Measurements from ENCODE around the gene DTD1. TPM values are rescaled to one million over a fixed set of nuclear protein-coding genes. Genes with fewer than 3 reads are reported as not detected.

DTD1 gene
- total RNA-seq, 2 experiments from 2014 or later: 27.6 to 43.0 TPM

DNA sequence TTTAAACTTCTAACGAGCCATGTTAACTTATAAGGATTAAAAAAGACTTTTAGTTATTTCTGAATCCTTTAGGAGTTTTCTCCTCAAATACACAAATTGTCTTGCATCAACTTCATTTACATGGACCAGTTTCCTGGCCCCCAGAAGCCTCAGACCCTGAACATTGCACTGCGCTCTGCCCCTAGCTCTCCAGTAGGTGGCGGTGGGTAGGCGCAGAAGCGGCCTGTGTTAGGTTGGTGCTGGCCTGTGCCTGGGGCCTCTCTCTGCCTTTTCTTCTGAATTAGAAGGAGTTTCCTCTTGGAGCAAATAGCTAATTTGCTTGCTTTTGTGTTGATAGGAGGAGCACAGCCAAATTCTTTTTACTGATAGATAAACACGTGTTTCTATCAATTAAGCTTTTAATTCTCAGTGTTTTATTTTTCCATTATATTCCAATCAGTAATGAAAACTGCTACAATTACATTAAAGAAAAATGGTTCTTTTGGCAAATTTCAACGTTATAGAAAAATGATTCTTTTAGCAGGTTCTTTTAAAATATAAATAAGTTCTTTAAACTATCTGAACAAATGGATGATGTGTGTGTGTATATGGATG is 44.4 kb downstream of the DTD1 start:
- POLR2A ChIA-PET: no interaction called here
- TF ChIP-seq, protein P1, sequence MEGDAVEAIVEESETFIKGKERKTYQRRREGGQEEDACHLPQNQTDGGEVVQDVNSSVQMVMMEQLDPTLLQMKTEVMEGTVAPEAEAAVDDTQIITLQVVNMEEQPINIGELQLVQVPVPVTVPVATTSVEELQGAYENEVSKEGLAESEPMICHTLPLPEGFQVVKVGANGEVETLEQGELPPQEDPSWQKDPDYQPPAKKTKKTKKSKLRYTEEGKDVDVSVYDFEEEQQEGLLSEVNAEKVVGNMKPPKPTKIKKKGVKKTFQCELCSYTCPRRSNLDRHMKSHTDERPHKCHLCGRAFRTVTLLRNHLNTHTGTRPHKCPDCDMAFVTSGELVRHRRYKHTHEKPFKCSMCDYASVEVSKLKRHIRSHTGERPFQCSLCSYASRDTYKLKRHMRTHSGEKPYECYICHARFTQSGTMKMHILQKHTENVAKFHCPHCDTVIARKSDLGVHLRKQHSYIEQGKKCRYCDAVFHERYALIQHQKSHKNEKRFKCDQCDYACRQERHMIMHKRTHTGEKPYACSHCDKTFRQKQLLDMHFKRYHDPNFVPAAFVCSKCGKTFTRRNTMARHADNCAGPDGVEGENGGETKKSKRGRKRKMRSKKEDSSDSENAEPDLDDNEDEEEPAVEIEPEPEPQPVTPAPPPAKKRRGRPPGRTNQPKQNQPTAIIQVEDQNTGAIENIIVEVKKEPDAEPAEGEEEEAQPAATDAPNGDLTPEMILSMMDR (conservative IDR thresholded peaks at IDR 0.05; ENCODE audit: low read length): peak; percentile 98
- no peak for TF ChIP-seq EZH2phosphoT487 (IDR thresholded peaks at IDR 0.05; ENCODE audit: borderline replicate concordance, low read depth, low read length)
- H3K36me3 ChIP-seq (ENCODE audit: insufficient read depth, low read length): no peaks in the 10 kb centered on the region
- CTCF ChIA-PET (ENCODE audit: unreplicated experiment): interaction anchor here (0.5 kb wide), 1 partner anchor 343 kb away, joined by 3 read pairs; no protein-coding TSS in a partner anchor
- peak; percentile 71 for DNase-seq (ENCODE audit: low spot score)
- H3K9me2 ChIP-seq (ENCODE audit: insufficient read depth, low read length): no peaks in the 10 kb centered on the region
- no TSS peak for BruUV-seq (replicated peaks)
- intact Hi-C loops (cut with micrococcal nuclease; ENCODE audit: unreplicated experiment): loop anchor here (1.0 to 10.0 kb wide), 4 partner anchors 160 to 1033 kb away; no protein-coding TSS in a partner anchor
- no peak overlapping the region for H2AFZ ChIP-seq (ENCODE audit: low read length)
- no peaks in the 10 kb centered on the region for H3K4me1 ChIP-seq (ENCODE audit: insufficient read depth, low read length, poor library complexity, severe bottlenecking)
- H3K27ac ChIP-seq (ENCODE audit: low read depth, low read length, poor library complexity, severe bottlenecking): no peak overlapping the region
- H4K20me1 ChIP-seq (ENCODE audit: insufficient read depth, low read length): no peaks in the 10 kb centered on the region
- H3K4me3 ChIP-seq (ENCODE audit: low read depth, low read length, poor library complexity, severe bottlenecking): no peak overlapping the region
- no peaks in the 10 kb centered on the region for H3K9me3 ChIP-seq (ENCODE audit: low read length)
- no peaks in the 10 kb centered on the region for H3K79me2 ChIP-seq (ENCODE audit: insufficient read depth, low read depth, low read length)
- no peak overlapping the region for H3K4me2 ChIP-seq (ENCODE audit: low read length)

DNA sequence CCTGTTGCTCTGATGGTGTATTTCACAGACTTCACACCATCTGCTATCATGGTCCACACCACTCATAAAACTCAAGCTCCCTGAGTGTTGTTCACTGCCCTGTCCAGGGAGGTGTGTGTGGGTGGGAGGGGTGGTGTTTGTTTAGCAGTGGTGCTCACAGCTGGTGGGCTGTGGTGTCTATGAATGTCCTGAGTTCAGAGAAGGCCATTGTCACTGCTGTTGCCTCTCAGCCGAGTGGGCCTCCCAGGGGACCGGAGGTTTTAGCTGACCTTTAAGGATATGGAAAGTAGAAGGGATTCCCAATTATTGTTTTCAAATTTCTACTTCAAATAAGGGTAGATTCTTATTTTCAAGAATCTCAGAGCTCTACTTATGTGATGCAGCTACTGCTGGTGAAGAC is 45.6 kb downstream of the DTD1 start:
- no peak overlapping the region for H2AFZ ChIP-seq (ENCODE audit: low read length)
- ChIA-PET CTCF (ENCODE audit: unreplicated experiment) (no interaction called here), POLR2A (interaction anchor here (1.1 kb wide), 1 partner anchor 268 kb away, joined by 5 read pairs; no protein-coding TSS in a partner anchor)
- BruUV-seq (replicated peaks): no TSS peak
- H3K36me3 ChIP-seq (ENCODE audit: insufficient read depth, low read length): no peaks in the 10 kb centered on the region
- DNase-seq (ENCODE audit: low spot score): no peak
- no peak overlapping the region for H3K4me3 ChIP-seq (ENCODE audit: low read depth, low read length, poor library complexity, severe bottlenecking)
- intact Hi-C loops (cut with micrococcal nuclease; ENCODE audit: unreplicated experiment): loop anchor here (5.0 to 10.0 kb wide), 3 partner anchors 159 to 1031 kb away; no protein-coding TSS in a partner anchor
- TF ChIP-seq EZH2phosphoT487 (IDR thresholded peaks at IDR 0.05; ENCODE audit: borderline replicate concordance, low read depth, low read length): no peak
- TF ChIP-seq, protein P1 (conservative IDR thresholded peaks at IDR 0.05; ENCODE audit: low read length): no peak
- H3K27ac ChIP-seq (ENCODE audit: low read depth, low read length, poor library complexity, severe bottlenecking): no peak overlapping the region
- no peaks in the 10 kb centered on the region for H3K9me2 ChIP-seq (ENCODE audit: insufficient read depth, low read length)
- H3K4me2 ChIP-seq (ENCODE audit: low read length): no peak overlapping the region
- H4K20me1 ChIP-seq (ENCODE audit: insufficient read depth, low read length): no peaks in the 10 kb centered on the region
- no peaks in the 10 kb centered on the region for H3K79me2 ChIP-seq (ENCODE audit: insufficient read depth, low read depth, low read length)
- no peaks in the 10 kb centered on the region for H3K9me3 ChIP-seq (ENCODE audit: low read length)
- no peaks in the 10 kb centered on the region for H3K4me1 ChIP-seq (ENCODE audit: insufficient read depth, low read length, poor library complexity, severe bottlenecking)

DNA sequence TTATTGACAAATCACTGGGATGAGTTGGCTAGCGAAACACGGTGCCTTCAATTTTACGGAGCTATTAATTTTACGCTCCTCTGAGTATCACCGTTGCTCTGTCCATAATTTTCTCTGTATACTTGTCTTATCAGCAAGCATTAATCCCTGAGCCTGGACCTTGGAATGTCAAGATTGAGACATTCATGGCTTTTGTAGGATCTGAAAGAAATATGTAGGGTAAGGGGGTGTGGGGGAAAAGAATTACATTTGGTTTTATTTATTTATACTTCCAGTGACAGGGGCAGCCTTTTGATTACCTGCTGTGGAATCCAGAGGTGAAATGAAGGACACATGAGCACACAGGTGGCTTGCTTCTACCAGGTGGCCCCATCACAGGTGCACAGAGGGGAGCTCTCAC is 46.6 kb downstream of the DTD1 start:
- CTCF ChIA-PET (ENCODE audit: unreplicated experiment): no interaction called here
- H2AFZ ChIP-seq (ENCODE audit: low read length): no peak overlapping the region
- H3K36me3 ChIP-seq (ENCODE audit: insufficient read depth, low read length): no peaks in the 10 kb centered on the region
- H3K4me2 ChIP-seq (ENCODE audit: low read length): no peak overlapping the region
- H3K9me2 ChIP-seq (ENCODE audit: insufficient read depth, low read length): no peaks in the 10 kb centered on the region
- intact Hi-C loops (cut with micrococcal nuclease; ENCODE audit: unreplicated experiment): loop anchor here (5.0 to 10.0 kb wide), 3 partner anchors 158 to 1030 kb away; no protein-coding TSS in a partner anchor
- H3K4me3 ChIP-seq (ENCODE audit: low read depth, low read length, poor library complexity, severe bottlenecking): no peak overlapping the region
- H3K79me2 ChIP-seq (ENCODE audit: insufficient read depth, low read depth, low read length): no peaks in the 10 kb centered on the region
- no peaks in the 10 kb centered on the region for H4K20me1 ChIP-seq (ENCODE audit: insufficient read depth, low read length)
- no peaks in the 10 kb centered on the region for H3K9me3 ChIP-seq (ENCODE audit: low read length)
- POLR2A ChIA-PET: interaction anchor here (1.1 kb wide), 1 partner anchor 267 kb away, joined by 5 read pairs; no protein-coding TSS in a partner anchor
- no peak overlapping the region for H3K27ac ChIP-seq (ENCODE audit: low read depth, low read length, poor library complexity, severe bottlenecking)
- H3K4me1 ChIP-seq (ENCODE audit: insufficient read depth, low read length, poor library complexity, severe bottlenecking): peaks cover 3% of the 10 kb centered on the region
- no peak for DNase-seq (ENCODE audit: low spot score)
- BruUV-seq (replicated peaks): no TSS peak
- TF ChIP-seq EZH2phosphoT487 (IDR thresholded peaks at IDR 0.05; ENCODE audit: borderline replicate concordance, low read depth, low read length): no peak
- TF ChIP-seq, protein P1 (conservative IDR thresholded peaks at IDR 0.05; ENCODE audit: low read length): no peak
